NCI-H2029 (cell line): Measurements from ENCODE around the gene TIAM1.

Experiments
- DNase-seq: peaks from one replicate; lab custom pipeline; 2025; lab: John Stamatoyannopoulos, UW

The TIAM1 gene

GRCh38 chr21:31343680-31344480, at the start of gene TIAM1:
TIAM1 (minus strand) TSS chr21:31344261; CDS start chr21:31266972, 77,289 bp downstream.
- DNase-seq, result no peak

- no peak for DNase-seq
Observed at GRCh38 chr21:31387560-31388186, 43.6 kb upstream of the TIAM1 start.

GRCh38 chr21:31386006-31386405, 41.9 kb upstream of the TIAM1 start:
- DNase-seq, result no peak

GRCh38 chr21:31383770-31384169, 39.7 kb upstream of the TIAM1 start:
- no peak for DNase-seq

- DNase-seq, result no peak
Observed at GRCh38 chr21:31382060-31382459, 38.0 kb upstream of the TIAM1 start.

- DNase-seq, result no peak
Observed at GRCh38 chr21:31376301-31376700, 32.2 kb upstream of the TIAM1 start.

GRCh38 chr21:31374395-31374794, 30.3 kb upstream of the TIAM1 start:
- no peak for DNase-seq

GRCh38 chr21:31372471-31372765, 28.4 kb upstream of the TIAM1 start:
- DNase-seq, result no peak

GRCh38 chr21:31371715-31372470, 27.8 kb upstream of the TIAM1 start:
- no peak for DNase-seq

- no peak for DNase-seq
Observed at GRCh38 chr21:31370893-31371544, 27.0 kb upstream of the TIAM1 start.

- DNase-seq, result no peak
Observed at GRCh38 chr21:31370281-31370892, 26.3 kb upstream of the TIAM1 start.

GRCh38 chr21:31368361-31368760, 24.3 kb upstream of the TIAM1 start:
- DNase-seq, result no peak

GRCh38 chr21:31367801-31368200, 23.7 kb upstream of the TIAM1 start:
- no peak for DNase-seq

GRCh38 chr21:31366825-31367224, 22.8 kb upstream of the TIAM1 start:
- DNase-seq, result peak; percentile 26

- DNase-seq, result no peak
Observed at GRCh38 chr21:31364253-31364945, 20.3 kb upstream of the TIAM1 start.

- no peak for DNase-seq
Observed at GRCh38 chr21:31363720-31364119, 19.7 kb upstream of the TIAM1 start.

- no peak for DNase-seq
Observed at GRCh38 chr21:31360717-31361116, 16.7 kb upstream of the TIAM1 start.

- DNase-seq, result no peak
Observed at GRCh38 chr21:31358158-31358557, 14.1 kb upstream of the TIAM1 start.

GRCh38 chr21:31356440-31356839, 12.4 kb upstream of the TIAM1 start:
- no peak for DNase-seq

GRCh38 chr21:31354604-31355443, 10.8 kb upstream of the TIAM1 start:
- no peak for DNase-seq

- no peak for DNase-seq
Observed at GRCh38 chr21:31354122-31354521, 10.1 kb upstream of the TIAM1 start.
